Hepatocyte (in vitro differentiated cells): ENCODE results near the gene ARHGAP15. TPM values are rescaled to one million over a fixed set of nuclear protein-coding genes. Genes with fewer than 3 reads are reported as not detected.

ENCODE experiments used
- DNase-seq: peaks from one replicate; pipeline ENCODE4 v3.0.0-alpha.2; 2016; ENCODE audit warnings: low spot score
- H2AFZ ChIP-seq: fragments of 200-600 bp; sonication (generic); 2 replicates; pipeline ENCODE4 v1.6.0; 2016; ENCODE audit warnings: antibody characterized with exemption, mild to moderate bottlenecking
- H3K27ac ChIP-seq: fragments of 200-600 bp; sonication (generic); 2 replicates; pipeline ENCODE4 v1.5.1; 2016; ENCODE audit warnings: mild to moderate bottlenecking
- H3K27me3 ChIP-seq: fragments of 200-600 bp; sonication (generic); 2 replicates; pipeline ENCODE4 v1.6.1; 2016
- H3K36me3 ChIP-seq: fragments of 200-600 bp; sonication (generic); replicated peaks from 2 replicates; pipeline ENCODE4 v1.5.1; 2016; ENCODE audit warnings: low read depth; ENCODE audit not compliant: insufficient read depth
- H3K4me1 ChIP-seq: fragments of 200-600 bp; sonication (generic); 2 replicates; pipeline ENCODE4 v1.5.1; 2016; ENCODE audit warnings: mild to moderate bottlenecking, moderate library complexity; ENCODE audit not compliant: insufficient read depth
- H3K4me2 ChIP-seq: fragments of 200-600 bp; sonication (generic); 2 replicates; pipeline ENCODE4 v1.6.0; 2016
- H3K4me3 ChIP-seq: fragments of 200-600 bp; sonication (generic); 2 replicates; pipeline ENCODE4 v1.5.1; 2016; ENCODE audit warnings: mild to moderate bottlenecking
- H3K79me2 ChIP-seq: fragments of 200-600 bp; sonication (generic); 2 replicates; pipeline ENCODE4 v1.6.0; 2017; ENCODE audit warnings: mild to moderate bottlenecking
- H3K9me2 ChIP-seq: fragments of 200-600 bp; sonication (generic); replicated peaks from 2 replicates; pipeline ENCODE4 v1.6.0; 2017; ENCODE audit warnings: mild to moderate bottlenecking; ENCODE audit not compliant: insufficient read depth
- H3K9me3 ChIP-seq: fragments of 200-600 bp; sonication (generic); 2 replicates; pipeline ENCODE4 v1.5.1; 2016; ENCODE audit warnings: low read depth, mild to moderate bottlenecking
- H4K20me1 ChIP-seq: fragments of 200-600 bp; sonication (generic); 2 replicates; pipeline ENCODE4 v1.6.0; 2016; ENCODE audit warnings: mild to moderate bottlenecking; ENCODE audit not compliant: insufficient read depth, poor library complexity, severe bottlenecking
- EZH2 ChIP-seq: fragments of 200-600 bp; sonication (generic); IDR thresholded peaks from 2 replicates; pipeline ENCODE4 v1.6.1; 2016; ENCODE audit warnings: antibody characterized with exemption, mild to moderate bottlenecking, borderline replicate concordance
- EZH2phosphoT487 ChIP-seq: fragments of 200-600 bp; sonication (generic); IDR thresholded peaks from one replicate; pipeline ENCODE4 v1.6.1; 2018; ENCODE audit warnings: antibody characterized with exemption, mild to moderate bottlenecking, low read depth, moderate library complexity; ENCODE audit not compliant: unreplicated experiment, severe bottlenecking
- WGBS: methylation state at CpG from one replicate; pipeline ENCODE4 v1.1.6; 2016; ENCODE audit warnings: low lambda C conversion rate; ENCODE audit errors: missing lambda C conversion rate; 5-methylcytosine and 5-hydroxymethylcytosine counted together
- polyA plus RNA-seq: library from polyadenylated mRNA; unstranded; fragments of >200 nt; fragmentation: Nextera tagmentation; extraction: Ambion mirVana; gene quantifications from 2 replicates; pipeline ENCODE4 v1.2.1, GENCODE V29; 2016
- total RNA-seq: library from RNA; depleted of rRNA; stranded (reverse); fragments of >200 nt; gene quantifications from 2 replicates; pipeline ENCODE4 v1.2.3, GENCODE V29; 2014
- TF ChIP-seq, protein P1 (sequence below): fragments of 200-600 bp; sonication (generic); IDR thresholded peaks from 2 replicates; pipeline ENCODE4 v1.5.1; 2016; ENCODE audit warnings: antibody characterized with exemption, mild to moderate bottlenecking; ENCODE audit not compliant: poor library complexity

Gene ARHGAP15
- total and polyA plus RNA-seq, 2 experiments from 2014 or later = 0.17 TPM; not detected in 1

DNA sequence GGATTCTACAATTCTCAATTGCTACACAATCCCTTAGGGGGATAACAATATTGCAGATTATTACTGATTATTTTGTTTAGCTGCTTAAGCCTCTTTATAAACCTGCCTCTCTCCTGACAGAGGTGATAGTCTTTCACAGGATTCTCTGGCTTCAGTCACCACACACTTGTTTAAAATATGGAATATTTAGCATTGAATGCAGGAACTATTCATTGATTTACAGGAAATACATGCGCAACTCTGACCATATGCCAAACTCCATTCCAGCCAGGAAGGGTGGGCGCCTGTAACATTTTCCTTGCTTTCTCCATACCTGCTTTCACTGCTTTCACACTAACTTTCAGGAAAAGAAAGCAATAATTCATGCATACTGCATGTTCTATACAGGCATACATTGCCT lies 44.8 kb upstream of the ARHGAP15 start:
- Histone ChIP-seq H3K9me2 (no peaks in the 10 kb centered on the region), H3K27me3 (no peaks in the 10 kb centered on the region), H3K27ac (no peak overlapping the region), H3K9me3 (no peaks in the 10 kb centered on the region), H3K36me3 (no peaks in the 10 kb centered on the region), H2AFZ (no peak overlapping the region), H3K4me2 (no peak overlapping the region), H3K4me1 (no peaks in the 10 kb centered on the region), H3K79me2 (no peaks in the 10 kb centered on the region), H3K4me3 (no peak overlapping the region), H4K20me1 (no peaks in the 10 kb centered on the region)
- DNase-seq = no peak
- 94% methylated on average over 2 of the region's 2 CpGs for WGBS
- TF ChIP-seq EZH2 (no peak), EZH2phosphoT487 (no peak)
- TF ChIP-seq, protein P1, sequence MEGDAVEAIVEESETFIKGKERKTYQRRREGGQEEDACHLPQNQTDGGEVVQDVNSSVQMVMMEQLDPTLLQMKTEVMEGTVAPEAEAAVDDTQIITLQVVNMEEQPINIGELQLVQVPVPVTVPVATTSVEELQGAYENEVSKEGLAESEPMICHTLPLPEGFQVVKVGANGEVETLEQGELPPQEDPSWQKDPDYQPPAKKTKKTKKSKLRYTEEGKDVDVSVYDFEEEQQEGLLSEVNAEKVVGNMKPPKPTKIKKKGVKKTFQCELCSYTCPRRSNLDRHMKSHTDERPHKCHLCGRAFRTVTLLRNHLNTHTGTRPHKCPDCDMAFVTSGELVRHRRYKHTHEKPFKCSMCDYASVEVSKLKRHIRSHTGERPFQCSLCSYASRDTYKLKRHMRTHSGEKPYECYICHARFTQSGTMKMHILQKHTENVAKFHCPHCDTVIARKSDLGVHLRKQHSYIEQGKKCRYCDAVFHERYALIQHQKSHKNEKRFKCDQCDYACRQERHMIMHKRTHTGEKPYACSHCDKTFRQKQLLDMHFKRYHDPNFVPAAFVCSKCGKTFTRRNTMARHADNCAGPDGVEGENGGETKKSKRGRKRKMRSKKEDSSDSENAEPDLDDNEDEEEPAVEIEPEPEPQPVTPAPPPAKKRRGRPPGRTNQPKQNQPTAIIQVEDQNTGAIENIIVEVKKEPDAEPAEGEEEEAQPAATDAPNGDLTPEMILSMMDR = no peak

DNA sequence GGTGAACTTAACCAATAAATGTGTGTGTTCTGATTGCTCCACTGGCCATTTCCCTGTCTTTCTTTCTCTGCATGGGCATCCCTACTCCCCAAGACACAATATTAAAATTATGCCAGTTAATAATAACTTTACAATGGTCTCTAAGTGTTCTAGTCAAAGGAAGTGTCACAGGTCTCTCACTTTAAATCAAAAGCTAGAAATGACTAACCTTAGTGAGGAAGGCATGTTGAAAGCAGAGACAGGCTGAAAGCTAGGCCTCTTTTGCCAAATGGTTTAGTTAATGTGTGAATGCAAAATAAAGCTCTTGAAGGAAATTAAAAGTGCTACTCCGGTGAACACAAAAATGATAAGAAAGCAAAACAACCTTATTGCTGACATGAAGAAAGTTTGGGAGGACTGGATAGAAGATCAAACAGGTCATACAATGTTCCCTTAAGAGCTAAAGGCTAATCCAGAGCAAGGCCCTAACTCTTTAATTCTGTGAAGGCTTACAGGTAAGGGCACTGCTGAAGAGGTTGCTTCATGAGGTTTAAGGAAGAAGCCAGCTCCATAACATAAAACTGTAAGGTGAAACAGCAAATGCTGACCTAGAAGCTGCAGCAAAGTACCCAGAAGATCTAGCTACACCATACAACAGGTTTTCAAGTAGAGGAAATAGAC lies 44.0 kb upstream of the ARHGAP15 start:
- Histone ChIP-seq H3K4me2 (no peak overlapping the region), H3K9me3 (no peaks in the 10 kb centered on the region), H2AFZ (no peak overlapping the region), H4K20me1 (no peaks in the 10 kb centered on the region), H3K4me1 (no peaks in the 10 kb centered on the region), H3K9me2 (no peaks in the 10 kb centered on the region), H3K27me3 (no peaks in the 10 kb centered on the region), H3K36me3 (no peaks in the 10 kb centered on the region), H3K4me3 (no peak overlapping the region), H3K79me2 (no peaks in the 10 kb centered on the region), H3K27ac (no peak overlapping the region)
- 92% methylated on average over 1 of the region's 1 CpG for WGBS
- DNase-seq = no peak
- TF ChIP-seq EZH2 (no peak), EZH2phosphoT487 (no peak)
- TF ChIP-seq, protein P1 = no peak

- H3K4me1 ChIP-seq = no peaks in the 10 kb centered on the region
- TF ChIP-seq, protein P1 = no peak
- TF ChIP-seq EZH2phosphoT487 = no peak
- no peak for TF ChIP-seq EZH2
- no peak overlapping the region for H3K27ac ChIP-seq
- H3K4me2 ChIP-seq = no peak overlapping the region
- no peaks in the 10 kb centered on the region for H3K36me3 ChIP-seq
- 74% methylated on average over 1 of the region's 1 CpG for WGBS
- no peaks in the 10 kb centered on the region for H3K9me2 ChIP-seq
- H3K9me3 ChIP-seq = no peaks in the 10 kb centered on the region
- no peaks in the 10 kb centered on the region for H4K20me1 ChIP-seq
- DNase-seq = no peak
- H2AFZ ChIP-seq = no peak overlapping the region
- H3K27me3 ChIP-seq = no peaks in the 10 kb centered on the region
- H3K4me3 ChIP-seq = no peak overlapping the region
- H3K79me2 ChIP-seq = no peaks in the 10 kb centered on the region
Observed at GRCh38 chr2:143087033-143087432, 42.2 kb upstream of the ARHGAP15 start.
